Endothelial cell of umbilical vein (primary cell): Measurements from ENCODE around the gene FAM193B. TPM values are rescaled to one million over a fixed set of nuclear protein-coding genes. Genes with fewer than 3 reads are reported as not detected.

Experiments
- BruUV-seq: library from RNA; stranded (reverse); fragments of 400-500 nt; replicated peaks from 2 replicates; lab custom pipeline; 2021; lab: Mats Ljungman, UMichigan
- CTCF ChIA-PET: fragments of 300-600, 350-600 bp; sonication (Branson Sonifier 250); formaldehyde crosslinking; loops from one replicate; lab custom pipeline; 2021; ENCODE audit warnings: antibody characterized with exemption, inconsistent platforms; lab: Charles Lee
- POLR2A ChIA-PET: fragments of 300-600, 350-600 bp; sonication (Branson Sonifier 250); formaldehyde crosslinking; loops from one replicate; lab custom pipeline; 2021; ENCODE audit warnings: antibody characterized with exemption, inconsistent platforms; lab: Charles Lee
- DNase-seq: peaks from one replicate; pipeline ENCODE4 v3.0.0-alpha.2; 2011; ENCODE audit warnings: low read depth, low spot score
- FAIRE-seq: peaks from 2 replicates; lab custom pipeline; 2011; peaks lifted over from hg19 to GRCh38; lab: Jason Lieb, UNC
- H2AFZ ChIP-seq: 2 replicates; pipeline ENCODE4 v1.6.0; 2012; ENCODE audit warnings: low read depth, low read length, control low read depth, inconsistent platforms
- H3K27ac ChIP-seq: 2 replicates; pipeline ENCODE4 v1.5.1; 2011; ENCODE audit warnings: low read depth, mild to moderate bottlenecking, control low read depth, low read length, moderate library complexity; ENCODE audit not compliant: insufficient read depth
- H3K27me3 ChIP-seq, 2 experiments: 2 replicates each; pipeline versions ENCODE4 v1.6.0 to v1.6.1; 2011; ENCODE audit warnings: low read length in 2 of 2, mixed read lengths in 1 of 2; ENCODE audit not compliant: control insufficient read depth in 2 of 2, insufficient read depth in 2 of 2
- H3K36me3 ChIP-seq, 2 experiments: 2 replicates in 1 of 2; 3 replicates in 1 of 2; pipeline ENCODE4 v1.5.1; 2011; ENCODE audit warnings: low read length in 2 of 2, mild to moderate bottlenecking in 1 of 2, moderate library complexity in 1 of 2; ENCODE audit not compliant: control insufficient read depth in 2 of 2, insufficient read depth in 2 of 2; ENCODE audit errors: extremely low read depth in 1 of 2
- H3K4me1 ChIP-seq: 3 replicates; pipeline ENCODE4 v1.5.1; 2011; ENCODE audit warnings: mild to moderate bottlenecking, low read length; ENCODE audit not compliant: control insufficient read depth, insufficient read depth; ENCODE audit errors: extremely low read depth
- H3K4me2 ChIP-seq: 2 replicates; pipeline ENCODE4 v1.6.1; 2011; ENCODE audit warnings: low read length, control low read depth, mixed read lengths; ENCODE audit not compliant: insufficient read depth
- H3K4me3 ChIP-seq, 3 experiments: fragments of 200-600 bp in 1 of 3; sonication (generic), shearing (Covaris generic) in 1 of 3; replicated peaks in 1 of 3; 2 replicates each; pipeline ENCODE4 v1.5.1; 2011 to 2016; ENCODE audit warnings: control low read depth in 3 of 3, low read length in 3 of 3, mild to moderate bottlenecking in 2 of 3, inconsistent platforms in 1 of 3, low read depth in 1 of 3, moderate library complexity in 1 of 3; ENCODE audit not compliant: insufficient read depth in 1 of 3
- H3K79me2 ChIP-seq: 2 replicates; pipeline ENCODE4 v1.6.0; 2012; ENCODE audit warnings: low read length, inconsistent platforms; ENCODE audit not compliant: control insufficient read depth, insufficient read depth
- H3K9ac ChIP-seq: replicated peaks from 2 replicates; pipeline ENCODE3; 2011; ENCODE audit warnings: low read length, control low read depth; ENCODE audit not compliant: insufficient read depth; ENCODE audit errors: extremely low read depth
- H3K9me1 ChIP-seq: replicated peaks from 3 replicates; pipeline ENCODE4 v1.6.0; 2011; ENCODE audit warnings: mild to moderate bottlenecking, low read length; ENCODE audit not compliant: control insufficient read depth, insufficient read depth; ENCODE audit errors: extremely low read depth
- H3K9me3 ChIP-seq: replicated peaks from 2 replicates; pipeline ENCODE4 v1.5.1; 2012; ENCODE audit warnings: low read length, inconsistent platforms; ENCODE audit not compliant: control insufficient read depth, insufficient read depth
- H4K20me1 ChIP-seq: replicated peaks from 2 replicates; pipeline ENCODE3; 2011; ENCODE audit warnings: mild to moderate bottlenecking, low read length; ENCODE audit not compliant: control insufficient read depth, insufficient read depth; ENCODE audit errors: extremely low read depth
- CTCF ChIP-seq, 2 donors: IDR thresholded peaks; 1 replicate in 1 of 2; 2 replicates in 1 of 2; pipeline ENCODE4 v1.5.1; 2011; ENCODE audit warnings: low read length in 2 of 2, mild to moderate bottlenecking in 2 of 2, moderate library complexity in 2 of 2, control low read depth in 1 of 2, inconsistent platforms in 1 of 2, low read depth in 1 of 2; ENCODE audit not compliant: insufficient read depth in 1 of 2; ENCODE audit errors: extremely low read depth in 1 of 2
- EZH2 ChIP-seq: IDR thresholded peaks from 2 replicates; pipeline ENCODE4 v1.6.1; 2012; ENCODE audit warnings: borderline replicate concordance, low read depth, mild to moderate bottlenecking, moderate library complexity, low read length, inconsistent platforms; ENCODE audit not compliant: severe bottlenecking
- FOS ChIP-seq: IDR thresholded peaks from 2 replicates; pipeline ENCODE4 v1.6.1; 2011; ENCODE audit warnings: mild to moderate bottlenecking, low read length, moderate library complexity, borderline replicate concordance; ENCODE audit not compliant: insufficient read depth
- GATA2 ChIP-seq: IDR thresholded peaks from 2 replicates; pipeline ENCODE4 v1.7.0; 2011; ENCODE audit warnings: low read depth, mild to moderate bottlenecking, moderate library complexity, mixed read lengths, low read length; ENCODE audit not compliant: insufficient read length, insufficient read depth
- JUN ChIP-seq: IDR thresholded peaks from 2 replicates; pipeline ENCODE4 v1.6.1; 2011; ENCODE audit warnings: borderline replicate concordance, low read depth; ENCODE audit not compliant: insufficient read length, insufficient read depth
- MAX ChIP-seq: IDR thresholded peaks from 2 replicates; pipeline ENCODE4 v1.6.1; 2011; ENCODE audit not compliant: insufficient read depth, insufficient read length
- MYC ChIP-seq: IDR thresholded peaks from one replicate; pipeline ENCODE4 v1.6.1; 2011; ENCODE audit warnings: mild to moderate bottlenecking, low read depth, low read length
- POLR2A ChIP-seq: IDR thresholded peaks from 2 replicates; pipeline ENCODE4 v1.6.1; 2012; ENCODE audit warnings: low read depth, mild to moderate bottlenecking, control low read depth, low read length
- POLR2AphosphoS5 ChIP-seq: IDR thresholded peaks from 2 replicates; pipeline ENCODE4 v1.6.1; 2012; ENCODE audit warnings: low read depth, mild to moderate bottlenecking, control low read depth, low read length, moderate library complexity; ENCODE audit not compliant: insufficient read depth
- dilution Hi-C: fragments of 300-500 bp; cut with MboI; formaldehyde crosslinking; loops from one replicate; pipeline ENCODE4 v1.15.0; 2019; ENCODE audit warnings: low sequenced_read_pairs; ENCODE audit not compliant: extremely low pct_ligation_motif_present
- intact Hi-C: fragments of 100-400 bp; cut with micrococcal nuclease; formaldehyde crosslinking; loops from one replicate; pipeline ENCODE4 v1.10.0; 2022
- polyA plus RNA-seq, 4 experiments: library from polyadenylated mRNA; depleted of rRNA in 3 of 4; stranded (reverse) in 3 of 4; unstranded in 1 of 4; fragments of >200 nt; gene quantifications; 2 replicates each; pipeline versions ENCODE4 v1.2.1 to v1.2.3, GENCODE V29; 2011 to 2012; ENCODE audit warnings: missing spikeins in 1 of 4
- total RNA-seq: library from RNA; stranded (reverse); gene quantifications from 2 replicates; pipeline ENCODE4 v1.2.3, GENCODE V29; 2021

The FAM193B gene
- total and polyA plus RNA-seq, 2 donors (not counting 3 experiments of a cell fraction or from before 2014, with no cell fraction given): 57.9 to 75.7 TPM

GRCh38 chr5:177482359-177482795, 72.0 kb downstream of the FAM193B start:
- no peak for FAIRE-seq
- DNase-seq: no peak
- intact Hi-C loops (no loop called here), dilution Hi-C loops (no loop called here)
- H3K9me1 ChIP-seq: no peaks in the 10 kb centered on the region
- H3K4me2 ChIP-seq: no peak overlapping the region
- no peaks in the 10 kb centered on the region for H3K79me2 ChIP-seq
- H3K27ac ChIP-seq: no peak overlapping the region
- no TSS peak for BruUV-seq
- ChIA-PET POLR2A (no interaction called here), CTCF (no interaction called here)
- H2AFZ ChIP-seq: no peak overlapping the region
- no peak overlapping the region for H3K4me3 ChIP-seq
- no peaks in the 10 kb centered on the region for H3K9me3 ChIP-seq
- H3K9ac ChIP-seq: no peak overlapping the region
- TF ChIP-seq POLR2A (peak; percentile 54), MAX (no peak), POLR2AphosphoS5 (peak; percentile 72)
- H3K4me1 ChIP-seq: no peaks in the 10 kb centered on the region
- no peaks in the 10 kb centered on the region for H3K27me3 ChIP-seq
- peaks cover 6 to 37% of the 10 kb centered on the region in 2 experiments for H3K36me3 ChIP-seq
- H4K20me1 ChIP-seq: no peaks in the 10 kb centered on the region

- TF ChIP-seq EZH2: no peak
- TF ChIP-seq FOS: no peak
- no peak for TF ChIP-seq JUN
- TF ChIP-seq POLR2AphosphoS5: no peak
- TF ChIP-seq GATA2: no peak
- TF ChIP-seq CTCF (IDR thresholded peaks at IDR 0.05; ENCODE audit: extremely low read depth in 1 of 2, insufficient read depth in 1 of 2, low read depth in 1 of 2, low read length in 2 of 2): no peak
- TF ChIP-seq MYC: no peak
- TF ChIP-seq POLR2A: no peak
- TF ChIP-seq MAX: no peak
- dilution Hi-C loops (no loop called here), intact Hi-C loops (loop anchor here (10.0 kb wide), 1 partner anchor 1035 kb away; the partner anchor contains the start of gene FAF2)
- Histone ChIP-seq H3K79me2 (no peaks in the 10 kb centered on the region), H4K20me1 (no peaks in the 10 kb centered on the region), H3K36me3 (peaks cover 0 to 21% of the 10 kb centered on the region in 2 experiments), H3K9me3 (no peaks in the 10 kb centered on the region), H3K27ac (no peak overlapping the region), H3K4me3 (no peak overlapping the region), H2AFZ (no peak overlapping the region), H3K4me1 (no peaks in the 10 kb centered on the region), H3K9me1 (no peaks in the 10 kb centered on the region), H3K27me3 (no peaks in the 10 kb centered on the region), H3K4me2 (no peak overlapping the region), H3K9ac (no peak overlapping the region)
- ChIA-PET CTCF (interaction anchor here (1.0 to 1.7 kb wide), 5 partner anchors 11 to 25 kb away, joined by 3 to 6 read pairs (median 3); no protein-coding TSS in a partner anchor), POLR2A (interaction anchor here (0.7 to 1.7 kb wide), 4 partner anchors 15 to 21 kb away, joined by 4 to 9 read pairs (median 5); partner anchors contain the start of gene PDLIM7)
- no peak for DNase-seq
- no TSS peak for BruUV-seq
- FAIRE-seq: no peak
Observed at GRCh38 chr5:177479774-177480173, 74.6 kb downstream of the FAM193B start.
